ENCODE results near the gene STPG4. TPM values are rescaled to one million over a fixed set of nuclear protein-coding genes. Genes with fewer than 3 reads are reported as not detected.

STPG4 gene
- total RNA-seq, 4 donors from 2014 or later: 0.46 to 1.2 (median 0.63) TPM; not detected in 1

- ATAC-seq (ENCODE audit: low FRiP score): no peak
- TF ChIP-seq, protein P1, sequence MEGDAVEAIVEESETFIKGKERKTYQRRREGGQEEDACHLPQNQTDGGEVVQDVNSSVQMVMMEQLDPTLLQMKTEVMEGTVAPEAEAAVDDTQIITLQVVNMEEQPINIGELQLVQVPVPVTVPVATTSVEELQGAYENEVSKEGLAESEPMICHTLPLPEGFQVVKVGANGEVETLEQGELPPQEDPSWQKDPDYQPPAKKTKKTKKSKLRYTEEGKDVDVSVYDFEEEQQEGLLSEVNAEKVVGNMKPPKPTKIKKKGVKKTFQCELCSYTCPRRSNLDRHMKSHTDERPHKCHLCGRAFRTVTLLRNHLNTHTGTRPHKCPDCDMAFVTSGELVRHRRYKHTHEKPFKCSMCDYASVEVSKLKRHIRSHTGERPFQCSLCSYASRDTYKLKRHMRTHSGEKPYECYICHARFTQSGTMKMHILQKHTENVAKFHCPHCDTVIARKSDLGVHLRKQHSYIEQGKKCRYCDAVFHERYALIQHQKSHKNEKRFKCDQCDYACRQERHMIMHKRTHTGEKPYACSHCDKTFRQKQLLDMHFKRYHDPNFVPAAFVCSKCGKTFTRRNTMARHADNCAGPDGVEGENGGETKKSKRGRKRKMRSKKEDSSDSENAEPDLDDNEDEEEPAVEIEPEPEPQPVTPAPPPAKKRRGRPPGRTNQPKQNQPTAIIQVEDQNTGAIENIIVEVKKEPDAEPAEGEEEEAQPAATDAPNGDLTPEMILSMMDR (IDR thresholded peaks at IDR 0.05): no peak
- no peak for DNase-seq (ENCODE audit: low spot score)
Observed at GRCh38 chr2:47054036-47054555, 101.0 kb downstream of the STPG4 start.

DNA sequence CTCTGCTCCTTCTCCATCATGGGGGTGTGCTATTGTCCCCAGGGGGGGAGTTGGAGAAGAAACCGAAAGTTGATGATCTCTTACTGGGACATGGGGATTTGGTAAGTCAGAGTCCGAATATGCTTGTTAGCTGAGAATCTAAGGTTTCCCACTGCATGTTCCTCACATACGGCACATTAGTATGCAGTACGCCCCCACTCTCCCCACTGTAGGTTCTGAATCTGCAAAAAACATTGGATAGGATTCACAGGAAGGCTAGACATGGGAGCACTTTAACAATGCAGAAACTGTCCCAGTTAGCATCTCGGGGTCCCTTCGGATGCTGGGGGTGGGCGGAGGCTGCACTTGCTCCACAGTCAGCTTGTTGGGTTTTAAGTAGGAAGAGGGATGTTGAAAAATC lies 102.3 kb downstream of the STPG4 start:
- TF ChIP-seq, protein P1 (IDR thresholded peaks at IDR 0.05): no peak
- DNase-seq (ENCODE audit: low spot score) (no peak), ATAC-seq (ENCODE audit: low FRiP score) (no peak)

DNA sequence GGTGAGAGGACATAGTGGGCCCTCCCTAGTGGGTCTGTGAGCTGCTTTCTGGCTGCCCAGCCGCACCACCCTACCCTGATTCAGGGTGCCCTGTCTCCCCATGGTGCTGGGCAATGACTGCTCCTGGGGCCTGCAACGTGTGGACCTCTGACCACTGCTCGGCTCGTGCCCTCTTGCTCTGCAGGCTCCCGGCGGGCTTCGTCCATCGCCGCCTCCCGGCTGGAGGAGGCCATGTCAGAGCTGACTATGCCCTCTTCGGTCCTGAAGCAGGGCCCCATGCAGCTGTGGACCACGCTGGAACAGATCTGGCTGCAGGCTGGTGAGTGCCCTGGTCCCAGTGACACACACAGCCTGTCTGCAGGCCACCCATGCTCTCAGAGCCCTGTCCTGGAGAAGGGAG lies 103.5 kb downstream of the STPG4 start:
- DNase-seq (ENCODE audit: low spot score) (no peak), ATAC-seq (ENCODE audit: low FRiP score) (no peak)

GRCh38 chr2:47050762-47051161 lies 104.3 kb downstream of the STPG4 start:
- ATAC-seq (ENCODE audit: low FRiP score) (no peak), DNase-seq (ENCODE audit: low spot score) (no peak)
- TF ChIP-seq, protein P1 (IDR thresholded peaks at IDR 0.05): no peak

More for the DNA sequence above, 103.5 kb downstream of the STPG4 start:
- TF ChIP-seq, protein P1 (IDR thresholded peaks at IDR 0.05): no peak

DNA sequence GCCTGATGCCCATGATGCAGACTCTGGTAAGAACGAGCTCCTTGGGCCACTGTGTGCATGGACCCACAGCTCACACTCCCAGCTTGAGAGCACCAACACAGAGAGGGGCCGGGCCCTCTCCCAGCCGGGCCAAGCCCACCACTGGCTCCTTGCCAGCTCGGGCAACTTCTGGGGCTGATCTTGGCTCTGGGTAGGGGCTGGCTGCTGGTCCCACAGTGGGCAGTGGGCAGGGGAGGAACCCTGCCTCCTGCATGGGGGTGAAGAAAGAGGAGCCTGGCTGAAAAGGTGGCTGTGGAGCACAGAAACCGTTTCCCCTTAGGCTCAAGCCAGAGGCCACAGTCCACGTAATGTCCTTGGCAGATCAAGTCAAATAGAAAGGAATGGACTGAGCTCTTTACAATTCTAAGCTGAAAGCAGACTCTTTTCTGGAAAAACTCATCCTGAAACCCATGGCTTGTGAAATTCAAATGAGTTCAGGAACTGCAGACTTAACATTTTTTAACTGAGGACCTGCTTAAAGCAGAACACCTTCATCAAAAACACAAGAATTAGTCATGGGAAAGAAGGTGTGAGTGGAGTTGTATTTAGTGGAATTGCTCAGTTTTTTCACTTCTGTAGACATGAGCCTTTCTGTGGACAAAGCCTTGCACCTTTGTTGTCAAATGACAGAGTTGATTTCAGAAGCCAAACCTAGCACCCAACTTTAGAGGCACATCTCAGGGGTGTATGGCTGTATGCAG lies 104.9 kb downstream of the STPG4 start:
- TF ChIP-seq, protein P1 (IDR thresholded peaks at IDR 0.05): no peak
- no peak for DNase-seq (ENCODE audit: low spot score)
- ATAC-seq (ENCODE audit: low FRiP score): no peak

- TF ChIP-seq, protein P1 (IDR thresholded peaks at IDR 0.05): no peak
- DNase-seq (ENCODE audit: low spot score) (no peak), ATAC-seq (ENCODE audit: low FRiP score) (no peak)
Observed at GRCh38 chr2:47049502-47049901, 105.6 kb downstream of the STPG4 start.

Data from omental fat pad (tissue), 4 donors.